Loucy (cell line): ENCODE measurements around the gene TBX21.

Experiments used
- H2AFZ ChIP-seq: fragments of 200-600 bp; sonication (generic); 2 replicates; pipeline ENCODE4 v1.6.0; 2016; ENCODE audit warnings: antibody characterized with exemption, mild to moderate bottlenecking, low read length, moderate library complexity
- H3F3A ChIP-seq: fragments of 200-600 bp; 2 replicates; pipeline ENCODE4 v1.6.0; 2016; ENCODE audit warnings: antibody characterized with exemption, low read depth, mild to moderate bottlenecking
- H3K27me3 ChIP-seq: fragments of 200-600 bp; sonication (generic); 2 replicates; pipeline ENCODE4 v1.6.1; 2014; ENCODE audit warnings: low read length, mild to moderate bottlenecking; ENCODE audit not compliant: insufficient read depth, poor library complexity, severe bottlenecking
- H3K36me3 ChIP-seq: fragments of 200-600 bp; sonication (generic); 2 replicates; pipeline ENCODE4 v1.6.1; 2016; ENCODE audit warnings: low read length; ENCODE audit not compliant: insufficient read depth
- H3K4me1 ChIP-seq: fragments of 200-600 bp; sonication (generic); 2 replicates; pipeline ENCODE4 v1.5.1; 2014; ENCODE audit warnings: low read length, mild to moderate bottlenecking; ENCODE audit not compliant: insufficient read depth, poor library complexity, severe bottlenecking
- H3K4me2 ChIP-seq: fragments of 200-600 bp; sonication (generic); 2 replicates; pipeline ENCODE4 v1.6.0; 2014; ENCODE audit warnings: antibody characterized with exemption, low read length, low read depth, mild to moderate bottlenecking; ENCODE audit not compliant: poor library complexity, severe bottlenecking
- H3K4me3 ChIP-seq: fragments of 200-600 bp; sonication (generic); 2 replicates; pipeline ENCODE4 v1.5.1; 2014; ENCODE audit warnings: low read length, mild to moderate bottlenecking, mixed read lengths; ENCODE audit not compliant: poor library complexity, severe bottlenecking
- H3K79me2 ChIP-seq: fragments of 200-600 bp; sonication (generic); 2 replicates; pipeline ENCODE4 v1.6.1; 2014; ENCODE audit warnings: low read length; ENCODE audit not compliant: insufficient read depth
- H3K9ac ChIP-seq: fragments of 200-600 bp; sonication (generic); 2 replicates; pipeline ENCODE4 v1.6.0; 2014; ENCODE audit warnings: mild to moderate bottlenecking, low read depth, low read length, moderate library complexity; ENCODE audit not compliant: poor library complexity, severe bottlenecking
- H3K9me2 ChIP-seq: fragments of 200-600 bp; sonication (generic); replicated peaks from 2 replicates; pipeline ENCODE4 v1.6.1; 2016; ENCODE audit warnings: low read depth, low read length, mixed read lengths
- H3K9me3 ChIP-seq: fragments of 200-600 bp; sonication (generic); 2 replicates; pipeline ENCODE4 v1.6.1; 2014; ENCODE audit warnings: mild to moderate bottlenecking, antibody characterized with exemption, low read length, low read depth; ENCODE audit not compliant: insufficient read depth
- H4K20me1 ChIP-seq: fragments of 200-600 bp; sonication (generic); 2 replicates; pipeline ENCODE4 v1.6.0; 2014; ENCODE audit warnings: antibody characterized with exemption, low read length, mild to moderate bottlenecking; ENCODE audit not compliant: insufficient read depth, poor library complexity, severe bottlenecking
- CTCF ChIP-seq: fragments of 200-600 bp; sonication (generic); conservative IDR thresholded peaks from 2 replicates; pipeline ENCODE4 v1.5.1; 2014; ENCODE audit warnings: mild to moderate bottlenecking, antibody characterized with exemption, low read length
- EZH2phosphoT487 ChIP-seq: fragments of 200-600 bp; IDR thresholded peaks from 2 replicates; pipeline ENCODE4 v1.6.1; 2018; ENCODE audit warnings: antibody characterized with exemption, mild to moderate bottlenecking, moderate library complexity, borderline replicate concordance

Gene TBX21

DNA sequence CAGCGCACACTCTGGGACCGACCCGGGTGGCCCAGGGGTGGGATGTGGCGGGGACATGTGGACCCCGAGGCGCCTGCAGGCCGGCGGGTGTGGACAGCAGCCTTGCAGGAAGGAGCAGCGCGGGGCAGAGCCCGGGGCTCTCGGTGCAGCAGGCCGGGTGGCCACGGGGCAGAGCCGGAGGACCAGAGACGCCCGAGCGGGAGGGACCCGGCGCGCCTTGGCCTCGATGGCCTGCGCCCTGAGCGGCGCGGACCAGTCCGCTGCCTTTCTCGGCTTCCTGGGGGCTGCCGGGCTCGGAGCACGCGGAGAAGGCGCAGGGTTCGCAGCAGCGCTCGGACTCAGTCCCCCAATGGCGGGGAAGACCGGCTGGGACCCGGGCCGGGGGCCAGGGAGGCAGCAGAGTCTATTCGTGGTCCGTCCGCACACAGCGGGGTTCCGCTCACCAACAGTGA, 45.2 kb downstream of the TBX21 start:
- Histone ChIP-seq H3K36me3 (no peaks in the 10 kb centered on the region), H3K9ac (no peak overlapping the region), H3K9me3 (no peaks in the 10 kb centered on the region), H3K9me2 (no peaks in the 10 kb centered on the region), H2AFZ (no peak overlapping the region), H4K20me1 (no peaks in the 10 kb centered on the region), H3K4me3 (no peak overlapping the region), H3K4me2 (no peak overlapping the region), H3K4me1 (no peaks in the 10 kb centered on the region), H3K27me3 (no peaks in the 10 kb centered on the region), H3F3A (no peaks in the 10 kb centered on the region), H3K79me2 (no peaks in the 10 kb centered on the region)
- TF ChIP-seq EZH2phosphoT487 (no peak), CTCF (no peak)

DNA sequence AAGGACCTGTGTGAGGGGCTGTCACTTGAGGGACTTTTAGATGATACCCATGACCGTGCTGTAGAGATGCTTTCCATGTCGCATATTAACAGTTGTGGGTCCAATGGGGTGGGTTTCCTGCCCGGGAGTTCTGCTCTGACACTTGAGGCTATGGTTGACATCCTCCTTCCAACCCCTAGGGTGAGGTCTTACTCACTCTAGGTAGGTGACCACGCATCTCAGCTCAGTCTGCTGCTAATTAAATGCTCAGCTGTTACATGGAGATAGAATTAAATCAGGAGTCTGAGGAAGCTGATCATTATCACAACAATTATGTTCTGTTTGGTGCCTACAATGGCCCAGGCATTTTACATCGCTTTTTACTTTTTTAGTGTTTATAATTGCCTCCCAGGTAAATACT, 48.4 kb downstream of the TBX21 start:
- Histone ChIP-seq H3K9me3 (no peaks in the 10 kb centered on the region), H3K4me2 (no peak overlapping the region), H3K79me2 (no peaks in the 10 kb centered on the region), H4K20me1 (no peaks in the 10 kb centered on the region), H3K36me3 (no peaks in the 10 kb centered on the region), H3K27me3 (no peaks in the 10 kb centered on the region), H3K9ac (no peak overlapping the region), H3F3A (no peaks in the 10 kb centered on the region), H2AFZ (no peak overlapping the region), H3K4me1 (no peaks in the 10 kb centered on the region), H3K9me2 (no peaks in the 10 kb centered on the region), H3K4me3 (no peak overlapping the region)
- TF ChIP-seq CTCF (no peak), EZH2phosphoT487 (no peak)

GRCh38 chr17:47785538-47786123, 52.6 kb downstream of the TBX21 start:
- H3K9me3 ChIP-seq, result no peaks in the 10 kb centered on the region
- H3K9ac ChIP-seq, result no peak overlapping the region
- H3K9me2 ChIP-seq, result no peaks in the 10 kb centered on the region
- no peak for TF ChIP-seq EZH2phosphoT487
- TF ChIP-seq CTCF, result no peak
- H2AFZ ChIP-seq, result no peak overlapping the region
- no peak overlapping the region for H3K4me3 ChIP-seq
- no peaks in the 10 kb centered on the region for H3F3A ChIP-seq
- no peaks in the 10 kb centered on the region for H3K4me1 ChIP-seq
- H3K27me3 ChIP-seq, result no peaks in the 10 kb centered on the region
- no peak overlapping the region for H3K4me2 ChIP-seq
- no peaks in the 10 kb centered on the region for H3K79me2 ChIP-seq
- no peaks in the 10 kb centered on the region for H3K36me3 ChIP-seq
- H4K20me1 ChIP-seq, result no peaks in the 10 kb centered on the region
